ENCODE results near the gene PEX1.
"Not testable (repeated sequence)": the region's sequence is repeated elsewhere in the genome, so short reads cannot be mapped to it uniquely, and the experiment has no call there.

Gene PEX1

DNA sequence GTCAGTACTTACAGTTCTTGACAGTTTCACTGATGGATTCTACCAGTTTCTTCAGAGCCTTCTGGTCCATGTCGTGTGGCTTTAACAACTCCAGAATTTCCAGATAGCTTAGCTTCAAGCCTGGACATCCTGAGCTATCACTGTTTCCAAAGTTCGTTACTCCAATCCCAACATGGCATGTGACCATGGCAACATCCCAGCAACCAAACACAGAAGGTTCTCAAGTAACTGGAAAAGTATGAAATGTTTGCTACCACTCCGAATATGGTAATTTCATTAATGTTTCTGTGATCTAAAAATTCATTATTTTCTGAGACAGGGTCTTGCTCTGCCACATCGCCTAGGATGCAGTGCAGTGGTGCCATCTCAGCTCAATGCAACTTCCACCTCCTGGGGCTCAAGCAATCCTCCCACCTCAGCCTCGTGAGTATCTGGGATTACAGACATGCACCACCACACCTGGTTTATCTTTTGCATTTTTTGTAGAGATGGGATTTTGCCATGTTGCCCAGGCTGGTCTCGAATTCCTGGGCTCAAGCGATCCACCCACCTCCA lies 29.6 kb upstream of the PEX1 start:
- H3K4me3 ChIP-seq (ENCODE audit: low read length) = no peak overlapping the region
- no peak for DNase-seq (ENCODE audit: low read depth)
- TF ChIP-seq, protein P1, sequence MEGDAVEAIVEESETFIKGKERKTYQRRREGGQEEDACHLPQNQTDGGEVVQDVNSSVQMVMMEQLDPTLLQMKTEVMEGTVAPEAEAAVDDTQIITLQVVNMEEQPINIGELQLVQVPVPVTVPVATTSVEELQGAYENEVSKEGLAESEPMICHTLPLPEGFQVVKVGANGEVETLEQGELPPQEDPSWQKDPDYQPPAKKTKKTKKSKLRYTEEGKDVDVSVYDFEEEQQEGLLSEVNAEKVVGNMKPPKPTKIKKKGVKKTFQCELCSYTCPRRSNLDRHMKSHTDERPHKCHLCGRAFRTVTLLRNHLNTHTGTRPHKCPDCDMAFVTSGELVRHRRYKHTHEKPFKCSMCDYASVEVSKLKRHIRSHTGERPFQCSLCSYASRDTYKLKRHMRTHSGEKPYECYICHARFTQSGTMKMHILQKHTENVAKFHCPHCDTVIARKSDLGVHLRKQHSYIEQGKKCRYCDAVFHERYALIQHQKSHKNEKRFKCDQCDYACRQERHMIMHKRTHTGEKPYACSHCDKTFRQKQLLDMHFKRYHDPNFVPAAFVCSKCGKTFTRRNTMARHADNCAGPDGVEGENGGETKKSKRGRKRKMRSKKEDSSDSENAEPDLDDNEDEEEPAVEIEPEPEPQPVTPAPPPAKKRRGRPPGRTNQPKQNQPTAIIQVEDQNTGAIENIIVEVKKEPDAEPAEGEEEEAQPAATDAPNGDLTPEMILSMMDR (IDR thresholded peaks at IDR 0.05; ENCODE audit: insufficient read depth, low read depth, low read length, missing control alignments) = no peak

- TF ChIP-seq, protein P1 (IDR thresholded peaks at IDR 0.05; ENCODE audit: insufficient read depth, low read depth, low read length, missing control alignments) = no peak
- no peak overlapping the region for H3K4me3 ChIP-seq (ENCODE audit: low read length)
- DNase-seq (ENCODE audit: low read depth) = no peak
These were observed 28.9 kb upstream of the PEX1 start for GRCh38 chr7:92557249-92557648.

GRCh38 chr7:92550194-92550593 lies 21.9 kb upstream of the PEX1 start:
- H3K4me3 ChIP-seq (ENCODE audit: low read length) = no peak overlapping the region
- TF ChIP-seq, protein P1 (IDR thresholded peaks at IDR 0.05; ENCODE audit: insufficient read depth, low read depth, low read length, missing control alignments) = no peak
- no peak for DNase-seq (ENCODE audit: low read depth)

GRCh38 chr7:92547579-92547978 lies 19.3 kb upstream of the PEX1 start:
- no peak overlapping the region for H3K4me3 ChIP-seq (ENCODE audit: low read length)
- no peak for DNase-seq (ENCODE audit: low read depth)
- TF ChIP-seq, protein P1 (IDR thresholded peaks at IDR 0.05; ENCODE audit: insufficient read depth, low read depth, low read length, missing control alignments) = no peak

GRCh38 chr7:92546856-92547497 lies 18.7 kb upstream of the PEX1 start:
- DNase-seq (ENCODE audit: low read depth) = no peak
- TF ChIP-seq, protein P1 (IDR thresholded peaks at IDR 0.05; ENCODE audit: insufficient read depth, low read depth, low read length, missing control alignments) = no peak
- H3K4me3 ChIP-seq (ENCODE audit: low read length) = no peak overlapping the region

DNA sequence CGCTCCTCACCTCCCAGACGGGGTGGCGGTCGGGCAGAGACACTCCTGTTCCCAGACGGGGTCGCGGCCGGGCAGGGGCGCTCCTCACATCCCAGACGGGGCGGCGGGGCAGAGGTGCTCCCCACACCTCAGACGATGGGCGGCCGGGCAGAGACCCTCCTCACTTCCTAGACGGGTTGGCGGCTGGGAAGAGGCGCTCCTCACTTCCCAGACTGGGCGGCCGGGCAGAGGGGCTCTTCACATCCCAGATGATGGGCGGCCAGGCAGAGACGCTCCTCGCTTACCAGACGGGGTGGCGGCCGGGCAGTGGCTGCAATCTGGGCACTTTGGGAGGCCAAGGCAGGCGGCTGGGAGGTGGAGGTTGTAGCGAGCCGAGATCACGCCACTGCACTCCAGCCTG lies 16.8 kb upstream of the PEX1 start:
- H3K4me3 ChIP-seq (ENCODE audit: low read length); DNase-seq (ENCODE audit: low read depth): not testable (repeated sequence)

GRCh38 chr7:92543542-92543941 lies 15.2 kb upstream of the PEX1 start:
- H3K4me3 ChIP-seq (ENCODE audit: low read length); DNase-seq (ENCODE audit: low read depth): not testable (repeated sequence)

DNA sequence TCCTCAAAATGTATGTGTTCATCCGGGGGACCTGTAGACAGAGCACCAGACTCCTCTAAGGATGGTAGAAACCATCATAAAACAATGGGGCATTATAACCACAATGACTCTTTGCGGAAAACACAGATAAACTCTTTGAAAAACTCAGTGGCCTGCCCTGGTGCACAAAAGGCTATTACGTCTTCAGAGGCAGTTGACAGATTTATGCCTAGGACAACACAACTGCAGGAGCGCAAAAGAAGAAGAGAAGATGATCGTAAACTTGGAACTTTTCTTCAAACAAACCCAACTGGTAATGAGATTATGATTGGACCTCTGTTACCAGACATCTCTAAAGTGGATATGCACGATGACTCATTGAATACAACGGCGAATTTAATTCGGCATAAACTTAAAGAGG lies 6.3 kb upstream of the PEX1 start:
- no peak for DNase-seq (ENCODE audit: low read depth)
- H3K4me3 ChIP-seq (ENCODE audit: low read length) = no peak overlapping the region
- TF ChIP-seq, protein P1 (IDR thresholded peaks at IDR 0.05; ENCODE audit: insufficient read depth, low read depth, low read length, missing control alignments) = no peak

Measured in epithelial cell of esophagus (primary cell).